Iris pigment epithelial cell (primary cell): ENCODE measurements around the gene ADAMTSL1.

Experiments used
- DNase-seq: peaks from one replicate; pipeline ENCODE4 v3.0.0-alpha.2; 2011; ENCODE audit warnings: low read depth

The ADAMTSL1 gene

GRCh38 chr9:18461496-18461895 is 12.5 kb upstream of the ADAMTSL1 start:
- no peak for DNase-seq

DNA sequence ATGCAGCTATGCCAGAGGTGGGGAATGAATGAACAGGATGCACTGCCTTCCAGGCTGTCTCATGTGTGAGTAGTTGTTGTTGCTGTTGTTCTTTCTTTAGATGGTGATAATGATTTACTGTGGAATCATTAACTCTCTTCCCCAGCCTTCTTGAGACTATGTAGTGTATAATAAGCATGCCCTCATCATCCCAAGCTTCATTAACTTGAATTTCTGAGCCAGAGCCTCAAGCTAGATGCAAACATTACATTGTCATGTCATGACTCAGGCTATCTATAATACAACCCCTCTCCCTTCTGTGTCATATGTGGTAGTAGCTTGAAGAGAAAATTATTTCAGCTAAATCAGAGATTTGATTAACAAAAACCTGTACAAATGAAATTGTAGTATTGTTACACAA is 10.0 kb upstream of the ADAMTSL1 start:
- peak; percentile 63 for DNase-seq

- DNase-seq = no peak
Observed at GRCh38 chr9:18466101-18466500, 7.9 kb upstream of the ADAMTSL1 start.

DNA sequence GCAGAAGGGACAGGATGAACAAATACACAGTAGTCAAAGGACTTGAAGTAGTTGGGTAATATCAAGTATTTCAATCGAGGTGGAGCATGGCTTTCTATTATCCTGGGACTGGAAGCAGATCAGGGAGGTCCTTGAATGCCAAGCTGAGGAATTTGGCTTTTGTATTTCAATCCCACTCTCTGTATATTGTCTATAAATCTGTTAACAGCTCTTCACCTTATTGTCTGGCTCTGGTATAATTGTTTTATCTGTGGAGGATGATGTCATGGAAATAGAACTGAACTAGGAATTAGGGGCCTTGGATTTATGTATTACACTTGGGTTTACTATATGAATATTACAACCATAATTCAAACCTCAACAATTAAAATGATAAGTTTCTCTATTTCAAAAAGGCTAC is 6.3 kb upstream of the ADAMTSL1 start:
- no peak for DNase-seq

DNA sequence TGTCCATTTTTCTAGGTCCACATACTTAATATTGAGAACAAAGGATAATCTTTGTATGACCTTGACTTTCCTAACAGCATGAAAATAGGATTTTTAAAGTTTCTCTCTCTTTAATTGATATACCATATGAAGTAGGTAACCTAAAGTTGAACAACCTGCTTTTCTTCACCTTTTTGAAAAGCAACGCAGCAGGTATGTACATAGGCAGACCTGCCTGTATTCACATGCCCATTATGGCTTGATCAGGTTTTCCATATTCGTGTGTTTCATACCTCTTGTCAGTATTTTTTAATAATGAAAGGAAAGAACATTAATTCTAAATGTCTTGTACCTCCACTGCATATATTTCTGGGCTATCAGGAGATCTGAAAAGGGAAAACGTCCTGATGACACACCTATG is 1.5 kb upstream of the ADAMTSL1 start:
- DNase-seq = no peak

DNA sequence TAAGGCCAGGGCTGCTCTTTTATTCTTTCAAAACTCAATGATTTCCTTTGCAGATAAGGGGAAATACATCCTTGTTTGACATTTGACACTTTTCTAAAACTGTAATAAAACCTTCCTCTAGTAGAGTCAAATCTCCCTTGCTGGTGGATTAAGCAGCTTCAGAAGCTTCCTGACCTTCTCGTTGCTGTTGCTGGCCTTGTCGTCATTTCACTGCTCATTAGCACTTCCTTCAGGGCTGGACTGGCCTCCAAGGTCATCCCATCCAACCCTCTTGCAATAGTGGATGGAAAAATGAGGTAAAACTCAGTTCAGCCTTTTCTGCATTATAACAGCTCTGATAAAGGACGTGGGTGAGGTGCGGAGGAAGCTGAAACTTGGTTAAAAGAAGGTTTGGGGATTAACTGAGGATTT is 1.1 kb upstream of the ADAMTSL1 start:
- DNase-seq = peak; percentile 64

DNA sequence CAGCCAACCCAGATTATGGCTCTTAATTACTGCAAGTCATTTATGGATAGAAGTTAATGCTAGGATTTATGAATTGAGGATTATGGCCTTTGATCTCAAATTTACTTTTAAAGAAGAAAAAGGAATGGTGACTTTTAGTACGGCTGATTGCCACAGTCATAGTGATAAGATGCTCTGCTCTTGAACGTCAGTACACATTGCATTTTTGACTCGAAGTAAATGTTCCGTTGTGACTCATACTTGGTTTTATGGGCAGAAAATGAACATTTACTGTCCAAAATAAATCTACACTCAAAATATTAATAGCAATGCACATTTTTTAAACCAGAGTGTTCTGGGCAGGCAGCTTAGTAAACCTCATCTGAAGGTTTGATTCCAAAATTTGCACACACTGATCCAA is 830 bp downstream of the ADAMTSL1 start:
- peak; percentile 83 for DNase-seq

DNA sequence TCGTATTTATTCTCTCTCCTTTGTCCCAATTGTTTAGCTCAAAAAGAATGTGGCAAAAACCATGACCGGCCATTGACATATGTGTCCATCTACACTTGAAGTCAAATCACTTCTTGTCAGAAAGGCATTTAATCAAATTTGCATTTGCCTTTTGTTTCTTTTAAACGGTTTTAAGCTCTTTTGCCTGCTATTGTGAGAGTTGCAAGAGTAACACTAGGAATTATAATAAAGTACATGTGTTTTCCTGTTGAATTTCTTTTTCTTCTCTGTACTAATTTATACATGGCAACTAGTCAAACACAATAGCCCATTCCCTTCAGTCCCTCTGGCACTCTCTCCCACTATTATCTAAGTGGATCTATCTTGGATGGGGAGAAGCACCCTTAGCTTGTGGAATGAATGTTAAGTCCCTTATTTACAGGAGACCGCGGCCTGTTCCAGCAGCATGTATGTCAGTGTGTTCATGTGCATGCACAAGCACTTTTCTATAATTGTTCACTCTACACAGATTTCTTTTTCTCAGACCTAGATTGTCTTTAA is 3.2 kb downstream of the ADAMTSL1 start:
- DNase-seq = no peak

GRCh38 chr9:18477719-18478118 is 3.8 kb downstream of the ADAMTSL1 start:
- DNase-seq = no peak

DNA sequence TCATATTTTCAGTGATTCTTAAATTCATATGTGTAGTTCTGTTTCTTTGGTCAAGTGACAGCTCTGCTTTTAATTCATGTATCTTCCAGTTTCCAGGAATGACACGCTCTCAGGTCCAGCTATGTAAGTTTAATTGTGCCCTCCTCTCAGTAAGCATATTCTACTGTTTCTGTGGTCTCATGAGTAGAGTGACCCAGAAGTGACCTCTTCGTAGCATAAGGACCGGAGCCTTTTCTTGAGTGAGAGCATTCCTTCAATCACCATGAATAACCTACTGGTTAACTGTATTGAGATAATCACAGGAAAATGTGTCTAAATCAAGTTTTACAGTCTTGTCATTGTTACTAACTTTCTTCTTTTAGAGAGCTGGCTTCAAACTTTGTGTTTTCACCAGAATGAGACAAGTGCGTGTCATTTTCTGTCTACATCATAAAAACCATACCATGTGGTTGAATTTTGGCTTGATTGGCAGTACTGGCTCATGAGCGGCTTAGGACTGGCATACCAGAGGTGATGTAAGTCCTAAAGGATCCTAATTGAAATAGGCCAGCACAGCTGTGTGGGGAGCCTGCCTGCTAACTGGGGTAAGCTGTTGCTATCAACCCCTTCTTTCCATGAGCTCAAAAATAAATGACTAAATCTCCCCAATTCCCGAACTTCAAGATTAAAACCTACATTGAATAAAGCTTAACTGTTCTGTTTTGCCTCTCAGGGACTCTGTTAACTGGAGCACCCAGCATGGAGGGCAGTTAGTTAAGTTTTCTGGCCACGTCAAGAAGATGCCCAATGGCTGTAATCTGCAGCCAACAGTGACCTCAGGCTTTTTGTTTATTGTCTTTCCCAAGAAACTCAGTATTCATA is 4.8 kb downstream of the ADAMTSL1 start:
- peak; percentile 91 for DNase-seq

GRCh38 chr9:18479405-18479804 is 5.5 kb downstream of the ADAMTSL1 start:
- DNase-seq = no peak

DNA sequence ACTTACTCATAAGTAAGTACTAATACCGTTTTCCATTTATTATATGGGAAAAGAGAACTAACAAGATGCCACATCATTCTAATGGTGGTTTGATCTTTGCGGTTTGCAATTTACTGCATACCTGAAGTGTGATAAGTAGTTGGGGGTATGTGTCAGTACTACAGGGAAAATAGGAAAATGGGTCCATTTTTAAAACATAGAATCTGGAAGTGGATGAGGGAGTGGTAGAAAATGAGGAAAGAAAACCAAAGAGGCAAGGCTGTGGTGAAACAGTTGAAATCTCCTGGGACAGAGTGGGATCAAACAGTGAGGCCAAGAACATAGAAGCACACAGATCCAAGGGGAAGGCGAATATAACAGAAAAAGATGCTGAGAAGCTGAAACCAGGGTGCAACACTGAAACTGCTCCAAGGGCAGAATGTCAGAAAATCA is 6.7 kb downstream of the ADAMTSL1 start:
- DNase-seq = peak; percentile 51

DNA sequence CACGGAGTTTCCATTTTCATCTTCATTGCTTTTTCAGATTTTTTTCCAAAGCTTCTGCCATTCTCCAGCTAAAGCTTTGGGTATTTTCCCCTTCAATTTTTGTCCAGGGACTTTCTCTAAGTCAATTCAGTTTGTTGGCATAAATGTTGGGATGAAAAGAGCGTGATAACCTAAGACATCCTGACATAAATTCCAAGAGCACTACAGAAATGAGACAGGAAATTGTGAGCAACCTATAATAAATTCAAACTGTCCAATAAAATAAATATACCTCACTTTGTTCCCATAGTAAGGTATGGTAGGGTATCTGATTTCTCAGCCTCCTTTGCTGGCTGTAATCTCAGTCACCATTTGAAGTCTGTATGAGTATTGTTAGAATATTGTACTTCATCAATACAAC is 8.4 kb downstream of the ADAMTSL1 start:
- no peak for DNase-seq

GRCh38 chr9:18485714-18486113 is 11.8 kb downstream of the ADAMTSL1 start:
- peak; percentile 66 for DNase-seq

DNA sequence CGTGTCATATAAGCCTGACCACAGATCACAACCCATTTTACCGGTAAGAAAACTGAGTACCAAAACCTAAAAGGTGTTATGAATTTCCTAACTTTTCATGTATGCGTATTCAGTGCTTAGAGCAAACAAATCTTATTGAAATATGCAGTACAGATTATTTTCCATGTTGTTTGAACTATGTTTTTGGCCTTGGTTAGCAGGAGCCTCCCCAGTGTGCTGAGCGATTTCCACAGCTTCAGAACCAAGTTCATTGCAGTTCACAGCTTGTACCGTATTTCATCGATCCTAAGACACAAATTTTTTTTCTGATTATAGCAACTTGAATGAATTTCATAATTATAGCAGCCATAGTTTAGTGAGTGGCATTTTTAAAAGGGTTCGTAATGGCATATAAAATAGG is 13.7 kb downstream of the ADAMTSL1 start:
- DNase-seq = no peak

DNA sequence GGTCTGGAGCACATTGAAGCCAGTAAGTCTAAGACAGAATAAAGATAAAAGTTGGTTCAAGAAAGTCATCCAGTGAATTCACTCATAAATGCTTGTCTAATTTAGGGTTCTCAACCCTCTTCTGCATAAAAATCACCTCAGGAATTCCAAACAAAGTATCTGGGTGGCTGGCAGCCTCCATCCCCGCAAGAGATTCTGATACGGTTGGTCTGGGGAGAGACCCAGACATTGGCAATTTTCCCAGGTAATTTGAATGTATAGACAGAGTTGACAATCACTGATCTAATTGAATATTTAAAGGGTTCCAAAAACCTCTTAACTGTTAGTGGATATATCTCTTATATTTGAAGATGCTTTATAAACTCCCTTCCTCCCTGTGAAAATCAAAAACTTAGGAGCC is 14.9 kb downstream of the ADAMTSL1 start:
- no peak for DNase-seq

- peak; percentile 66 for DNase-seq
Observed at GRCh38 chr9:18489861-18490260, 15.9 kb downstream of the ADAMTSL1 start.

DNA sequence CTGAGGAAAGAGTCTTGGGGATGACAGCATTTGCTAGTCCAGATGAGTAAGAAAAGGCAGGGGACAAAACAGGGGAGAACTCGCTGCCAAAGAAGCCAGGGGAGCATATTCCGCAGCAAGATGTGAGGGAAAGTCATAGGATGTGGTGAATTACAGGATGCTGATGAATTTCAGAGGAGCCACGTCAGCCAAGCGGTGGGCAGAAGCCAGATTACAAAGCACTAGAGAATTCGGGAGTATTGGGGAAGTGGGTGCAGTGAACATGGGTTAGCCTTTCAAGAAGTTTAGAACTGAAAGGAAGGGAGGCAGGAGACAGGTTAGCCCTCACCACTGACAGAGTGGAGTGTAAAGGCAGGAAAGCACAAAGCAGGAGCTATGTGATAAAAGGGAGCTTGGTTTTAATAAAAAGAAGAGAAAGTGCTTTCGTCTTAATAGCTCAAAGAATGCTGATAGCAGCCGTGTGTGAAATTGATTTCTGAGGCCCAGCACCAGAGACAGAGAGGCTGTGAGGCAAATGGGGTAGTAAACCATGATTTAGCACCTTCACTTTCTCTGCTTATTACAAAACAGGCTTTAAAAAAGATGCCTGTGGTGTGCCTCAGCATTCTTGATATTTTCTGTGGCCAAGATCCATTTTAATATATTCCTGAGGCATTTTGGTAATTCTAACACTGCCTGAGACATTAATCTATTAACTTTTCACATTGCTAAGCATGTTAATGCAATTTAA is 16.9 kb downstream of the ADAMTSL1 start:
- peak; percentile 99 for DNase-seq

DNA sequence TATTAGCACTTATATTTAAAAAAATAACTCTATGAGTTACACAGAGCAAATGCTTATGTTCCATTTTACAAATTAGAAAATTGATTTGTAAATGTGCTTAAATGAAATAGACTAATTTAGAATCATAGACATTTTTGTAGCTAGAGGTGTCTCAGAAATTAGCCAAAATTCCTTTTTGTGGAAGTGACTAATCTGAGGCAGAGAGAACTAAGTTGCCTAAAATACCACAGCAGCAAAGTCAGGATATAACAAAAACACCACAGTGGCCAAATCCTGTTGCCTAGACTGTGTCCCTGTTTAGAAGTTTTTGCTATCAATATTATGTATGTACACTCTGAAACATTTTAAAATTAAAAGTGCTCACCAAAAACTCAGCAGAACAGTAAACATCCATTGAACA is 18.7 kb downstream of the ADAMTSL1 start:
- peak; percentile 51 for DNase-seq

DNA sequence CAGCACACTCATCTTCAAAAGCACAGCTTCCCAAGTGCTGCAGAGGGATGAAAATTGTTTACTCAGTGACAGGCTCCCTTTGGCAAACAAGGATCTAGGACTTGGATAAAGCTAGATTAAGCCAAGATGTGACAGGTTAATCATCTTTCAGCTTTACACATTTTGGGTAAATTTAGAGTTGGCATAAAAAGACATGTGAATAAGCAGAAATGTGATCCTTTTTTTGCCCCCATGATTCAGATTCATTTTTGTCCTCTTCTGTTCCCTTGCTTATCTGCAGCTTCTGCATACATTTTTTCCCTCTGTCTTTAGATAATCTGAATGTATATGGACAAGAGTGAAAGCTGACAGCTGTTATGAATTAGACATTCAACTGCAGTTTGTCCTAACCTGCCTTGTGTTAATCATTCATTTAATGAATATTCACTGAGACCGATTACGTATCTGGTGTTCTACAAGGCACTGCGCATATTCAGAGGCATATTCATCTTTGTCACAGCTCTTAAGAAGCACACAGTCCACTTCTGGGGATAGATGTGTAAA is 19.6 kb downstream of the ADAMTSL1 start:
- DNase-seq = no peak

DNA sequence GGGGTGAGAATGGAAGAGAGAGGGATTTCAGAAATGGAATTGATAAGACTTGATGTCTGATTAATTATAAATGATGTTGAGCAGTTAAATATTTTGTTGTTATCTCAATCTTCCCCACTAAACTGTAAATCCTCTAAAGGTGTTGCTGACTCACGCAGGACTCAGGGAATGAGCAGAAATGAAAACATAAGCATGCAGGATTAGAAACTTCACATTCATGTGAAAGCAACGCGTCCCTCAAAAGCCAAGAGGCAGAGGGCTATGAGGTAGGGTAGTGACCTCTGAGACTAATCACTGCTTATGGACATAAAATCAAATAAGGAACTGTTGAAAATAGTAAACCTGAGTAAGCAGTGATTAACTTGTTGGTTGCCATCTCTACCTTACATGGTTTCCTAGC is 21.1 kb downstream of the ADAMTSL1 start:
- DNase-seq = no peak

DNA sequence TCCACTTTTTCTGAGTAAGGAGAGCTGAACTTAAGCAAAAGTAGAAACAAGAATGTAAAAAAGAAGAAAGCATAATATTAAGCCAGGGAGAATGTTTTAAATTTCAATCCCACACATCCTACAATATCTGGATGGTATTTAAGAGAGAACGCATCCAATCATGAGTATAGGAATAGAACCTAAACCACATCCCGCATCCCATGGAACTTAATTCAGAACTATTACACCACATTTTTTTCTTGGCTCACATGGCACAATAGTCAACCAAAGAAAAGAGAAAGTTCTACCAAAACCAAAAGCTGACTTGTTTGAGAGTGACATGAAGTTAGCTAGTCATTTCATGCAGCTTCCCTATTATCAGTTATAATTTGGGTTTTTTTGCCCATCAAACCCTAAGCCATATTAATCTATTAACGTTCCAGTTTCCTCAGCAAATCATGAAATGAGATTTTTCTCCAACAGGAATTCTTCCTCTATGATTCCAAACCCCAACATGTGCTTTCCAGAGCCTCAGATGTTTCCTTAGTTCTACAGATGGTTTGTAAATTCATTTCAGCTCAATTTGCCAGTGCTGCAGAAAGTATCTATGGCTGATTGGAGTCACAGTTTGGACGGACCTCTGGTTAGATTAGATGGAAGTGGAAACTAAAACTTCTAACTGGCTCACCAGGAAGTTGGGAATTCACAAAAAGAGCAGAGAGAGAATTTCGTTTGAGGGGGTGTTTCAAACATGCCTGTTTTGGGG is 22.5 kb downstream of the ADAMTSL1 start:
- DNase-seq = no peak
